Mammary epithelial cell (primary cell): ENCODE measurements around the gene PRAF2.

Experiments
- EZH2 ChIP-seq: IDR thresholded peaks from 2 replicates; pipeline ENCODE4 v1.6.1; 2012; ENCODE audit warnings: low read length, inconsistent platforms, borderline replicate concordance
- TF ChIP-seq, protein P1 (sequence below), 2 donors: IDR thresholded peaks in 1 of 2; conservative IDR thresholded peaks in 1 of 2; 2 replicates each; pipeline ENCODE4 v1.5.1; 2011 to 2012; ENCODE audit warnings: inconsistent platforms in 2 of 2, low read length in 2 of 2, mild to moderate bottlenecking in 2 of 2, control low read depth in 1 of 2, low read depth in 1 of 2; ENCODE audit not compliant: insufficient read depth in 1 of 2; ENCODE audit errors: extremely low read depth in 1 of 2

DNA sequence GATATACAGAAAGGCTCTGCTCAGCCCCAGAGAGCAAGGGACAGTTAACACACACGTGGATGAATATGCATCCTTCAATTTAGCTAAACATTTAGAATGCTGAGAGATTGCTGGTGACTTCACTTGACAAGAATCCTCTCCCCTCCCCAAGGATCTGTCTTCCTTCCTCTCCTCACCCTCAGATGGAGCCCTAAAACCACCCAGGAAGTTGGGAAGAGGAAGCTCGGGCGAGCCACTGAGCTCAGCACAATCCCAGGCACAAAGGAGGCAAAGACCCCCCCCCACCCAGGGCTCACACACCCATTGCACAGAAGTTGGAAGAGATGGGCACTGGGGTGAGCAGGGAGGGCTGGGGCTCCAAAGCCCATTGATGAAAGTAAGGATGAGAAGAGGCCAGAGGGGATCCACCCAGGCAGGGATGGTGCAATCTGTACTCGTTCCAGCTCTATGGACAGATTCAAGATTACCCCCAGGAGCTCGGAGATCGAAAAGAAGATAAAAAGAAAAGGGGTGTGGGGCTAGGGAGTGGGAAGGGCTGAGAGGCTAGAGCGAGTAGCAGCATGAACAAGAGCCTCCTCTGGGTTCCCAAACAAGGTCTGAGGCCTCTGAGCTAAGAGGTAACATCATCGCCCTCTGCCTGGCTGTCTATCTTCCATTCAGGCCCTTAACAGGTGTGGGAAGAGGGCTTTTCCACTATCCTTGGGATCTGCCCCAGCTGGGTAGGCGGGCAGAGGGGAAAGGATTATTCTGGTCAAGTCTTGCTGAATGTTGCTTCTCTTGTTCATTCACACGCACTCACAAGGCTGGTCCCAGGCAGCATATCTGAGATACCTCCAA lies 31.8 kb downstream of the PRAF2 start:
- TF ChIP-seq, protein P1, sequence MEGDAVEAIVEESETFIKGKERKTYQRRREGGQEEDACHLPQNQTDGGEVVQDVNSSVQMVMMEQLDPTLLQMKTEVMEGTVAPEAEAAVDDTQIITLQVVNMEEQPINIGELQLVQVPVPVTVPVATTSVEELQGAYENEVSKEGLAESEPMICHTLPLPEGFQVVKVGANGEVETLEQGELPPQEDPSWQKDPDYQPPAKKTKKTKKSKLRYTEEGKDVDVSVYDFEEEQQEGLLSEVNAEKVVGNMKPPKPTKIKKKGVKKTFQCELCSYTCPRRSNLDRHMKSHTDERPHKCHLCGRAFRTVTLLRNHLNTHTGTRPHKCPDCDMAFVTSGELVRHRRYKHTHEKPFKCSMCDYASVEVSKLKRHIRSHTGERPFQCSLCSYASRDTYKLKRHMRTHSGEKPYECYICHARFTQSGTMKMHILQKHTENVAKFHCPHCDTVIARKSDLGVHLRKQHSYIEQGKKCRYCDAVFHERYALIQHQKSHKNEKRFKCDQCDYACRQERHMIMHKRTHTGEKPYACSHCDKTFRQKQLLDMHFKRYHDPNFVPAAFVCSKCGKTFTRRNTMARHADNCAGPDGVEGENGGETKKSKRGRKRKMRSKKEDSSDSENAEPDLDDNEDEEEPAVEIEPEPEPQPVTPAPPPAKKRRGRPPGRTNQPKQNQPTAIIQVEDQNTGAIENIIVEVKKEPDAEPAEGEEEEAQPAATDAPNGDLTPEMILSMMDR (conservative IDR thresholded peaks at IDR 0.05 in 1 of 2, IDR thresholded peaks at IDR 0.05 in 1 of 2; ENCODE audit: extremely low read depth in 1 of 2, insufficient read depth in 1 of 2, low read depth in 1 of 2, low read length in 2 of 2): peak in 1 of 2 donors; percentile 5
- TF ChIP-seq EZH2: no peak
